Astrocyte of the spinal cord (primary cell): ENCODE data around the gene PRKAR1B.

Experiments used
- DNase-seq: peaks from one replicate; pipeline ENCODE4 v3.0.0; 2011; ENCODE audit warnings: low read depth, low spot score
- H3K4me3 ChIP-seq: 2 replicates; pipeline ENCODE4 v1.5.1; 2011; ENCODE audit warnings: low read depth, mild to moderate bottlenecking, low read length, moderate library complexity
- CTCF ChIP-seq: IDR thresholded peaks from 2 replicates; pipeline ENCODE4 v1.5.1; 2012; ENCODE audit warnings: low read depth, mild to moderate bottlenecking, low read length, inconsistent platforms
- in situ Hi-C: cut with HindIII; loops from 2 replicates; pipeline ENCODE4 v1.10.0; 2017; ENCODE audit warnings: low sequenced_read_pairs

The PRKAR1B gene

GRCh38 chr7:630111-630511 is 97.0 kb downstream of the PRKAR1B start:
- in situ Hi-C loops, result no loop called here
- no peak overlapping the region for H3K4me3 ChIP-seq
- TF ChIP-seq CTCF, result no peak
- DNase-seq, result no peak

GRCh38 chr7:628826-629225 is 98.3 kb downstream of the PRKAR1B start:
- H3K4me3 ChIP-seq, result no peak overlapping the region
- in situ Hi-C loops, result no loop called here
- DNase-seq, result no peak
- TF ChIP-seq CTCF, result no peak

GRCh38 chr7:628402-628763 is 98.7 kb downstream of the PRKAR1B start:
- no peak for TF ChIP-seq CTCF
- no peak for DNase-seq
- in situ Hi-C loops, result no loop called here
- H3K4me3 ChIP-seq, result no peak overlapping the region

DNA sequence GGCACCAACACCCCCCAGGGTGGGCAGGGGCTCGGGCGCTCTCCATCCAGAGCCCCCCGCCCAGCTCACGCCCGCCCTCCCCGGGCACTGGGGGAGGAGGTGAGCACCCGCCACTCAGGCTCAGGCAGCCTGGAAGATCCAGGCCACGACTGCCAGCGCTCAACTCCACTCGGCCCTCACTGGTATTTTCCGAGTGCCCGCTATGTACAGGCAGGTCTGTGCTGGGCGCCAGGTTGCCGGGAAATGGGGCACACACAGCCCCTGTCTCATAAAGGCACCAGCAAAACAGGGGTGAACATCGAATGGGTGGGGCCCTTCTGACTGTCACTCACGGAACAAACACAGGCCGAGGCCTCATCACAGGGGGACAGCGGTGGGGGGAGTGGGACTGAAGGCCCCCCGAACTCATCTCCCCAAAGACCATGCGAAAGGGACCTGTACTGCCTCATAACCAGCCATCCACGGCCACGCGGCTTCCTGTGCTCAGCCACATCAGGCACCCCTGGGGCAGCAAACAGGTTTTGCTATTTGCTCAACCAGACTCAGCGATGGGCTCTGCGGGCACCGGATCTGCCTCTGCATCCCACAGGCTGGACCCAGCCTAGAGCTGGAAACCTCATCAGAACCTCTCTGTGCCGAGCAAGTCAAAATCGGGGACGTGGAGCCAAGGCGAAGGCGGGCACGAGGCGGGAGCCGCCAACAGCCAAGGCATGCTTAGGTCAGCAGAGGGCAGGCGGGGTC is 99.2 kb downstream of the PRKAR1B start:
- H3K4me3 ChIP-seq, result no peak overlapping the region
- TF ChIP-seq CTCF, result no peak
- in situ Hi-C loops, result no loop called here
- no peak for DNase-seq

GRCh38 chr7:625376-625971 is 101.6 kb downstream of the PRKAR1B start:
- DNase-seq, result no peak
- in situ Hi-C loops, result no loop called here
- TF ChIP-seq CTCF, result no peak

GRCh38 chr7:623464-623863 is 103.6 kb downstream of the PRKAR1B start:
- no peak overlapping the region for H3K4me3 ChIP-seq
- TF ChIP-seq CTCF, result no peak
- in situ Hi-C loops, result no loop called here
- DNase-seq, result no peak

More at GRCh38 chr7:625376-625971, 101.6 kb downstream of the PRKAR1B start:
- H3K4me3 ChIP-seq, result no peak overlapping the region
